ENCODE data around the gene H1-8. TPM values are rescaled to one million over a fixed set of nuclear protein-coding genes. Genes with fewer than 3 reads are reported as not detected.

Gene H1-8
- total RNA-seq, 2 donors from 2014 or later, result not detected

DNA sequence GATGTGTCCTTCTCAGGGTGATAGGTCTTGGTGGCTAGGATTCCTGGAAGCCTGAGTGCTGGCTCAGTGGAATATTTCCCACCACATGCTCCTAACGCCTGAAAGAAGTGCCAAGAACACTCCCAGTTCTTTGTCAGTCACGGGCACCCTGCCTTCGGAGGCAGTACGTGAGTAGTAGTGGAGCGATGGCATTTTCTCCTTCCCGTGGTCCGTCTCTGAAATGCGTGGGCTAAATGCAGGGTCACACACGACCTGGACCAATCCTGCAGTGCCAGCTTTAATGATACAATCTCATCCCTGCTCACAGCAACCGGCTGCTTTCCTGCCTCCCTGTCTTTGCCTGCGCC, 14.5 kb downstream of the H1-8 start:
- no peak for DNase-seq
- H3K4me3 Mint-ChIP-seq, result no peak overlapping the region
- ATAC-seq, result no peak
- H3K27ac Mint-ChIP-seq, result peak overlapping the region; percentile 82
- peaks cover 4% of the 10 kb centered on the region for H3K36me3 Mint-ChIP-seq (ENCODE audit: low read depth)
- H3K27me3 Mint-ChIP-seq, result peaks cover 3% of the 10 kb centered on the region
- peaks cover 22% of the 10 kb centered on the region for H3K4me1 Mint-ChIP-seq
- no peaks in the 10 kb centered on the region for H3K9me3 ChIP-seq (ENCODE audit: control insufficient read depth, low read length, poor library complexity, severe bottlenecking)

DNA sequence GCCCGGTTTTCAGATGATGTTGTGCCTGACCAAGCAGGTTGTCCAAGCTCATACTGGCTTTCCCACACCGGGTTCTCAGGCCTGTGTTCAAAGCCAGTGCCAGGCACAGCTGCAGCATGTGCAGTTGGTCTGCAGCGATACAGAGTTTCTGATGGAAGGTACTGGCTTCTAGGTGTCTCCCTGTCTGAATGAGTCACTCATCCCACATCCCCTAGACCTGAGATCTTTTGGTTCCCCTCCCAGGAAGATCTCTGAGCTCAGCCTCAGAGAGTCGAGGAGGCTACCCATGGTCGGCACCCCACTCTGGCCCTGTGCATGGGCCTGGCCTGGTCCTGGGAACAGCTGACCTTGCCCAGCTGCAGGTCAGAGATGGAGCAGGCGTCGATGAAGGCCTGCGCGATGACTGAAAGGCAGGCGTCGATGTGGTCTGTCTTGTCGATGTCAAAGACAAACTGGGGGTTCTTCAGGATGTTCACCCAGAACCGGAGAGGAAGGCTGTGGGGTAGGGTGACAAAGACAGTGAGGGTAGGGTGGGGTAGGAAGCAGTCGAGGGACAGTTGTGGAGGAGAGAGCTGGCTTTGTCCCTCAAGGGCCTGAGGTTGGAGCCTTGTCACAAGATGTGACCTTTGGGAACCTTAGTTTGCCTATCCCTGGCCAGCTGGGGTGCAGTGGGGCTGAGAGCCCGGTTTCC, 15.3 kb downstream of the H1-8 start:
- no peaks in the 10 kb centered on the region for H3K9me3 ChIP-seq (ENCODE audit: control insufficient read depth, low read length, poor library complexity, severe bottlenecking)
- Mint-ChIP-seq H3K4me1 (peaks cover 17% of the 10 kb centered on the region), H3K36me3 (ENCODE audit: low read depth) (peaks cover 4% of the 10 kb centered on the region), H3K27ac (peak overlapping the region; percentile 82), H3K27me3 (no peaks in the 10 kb centered on the region), H3K4me3 (no peak overlapping the region)
- ATAC-seq (no peak), DNase-seq (no peak)

DNA sequence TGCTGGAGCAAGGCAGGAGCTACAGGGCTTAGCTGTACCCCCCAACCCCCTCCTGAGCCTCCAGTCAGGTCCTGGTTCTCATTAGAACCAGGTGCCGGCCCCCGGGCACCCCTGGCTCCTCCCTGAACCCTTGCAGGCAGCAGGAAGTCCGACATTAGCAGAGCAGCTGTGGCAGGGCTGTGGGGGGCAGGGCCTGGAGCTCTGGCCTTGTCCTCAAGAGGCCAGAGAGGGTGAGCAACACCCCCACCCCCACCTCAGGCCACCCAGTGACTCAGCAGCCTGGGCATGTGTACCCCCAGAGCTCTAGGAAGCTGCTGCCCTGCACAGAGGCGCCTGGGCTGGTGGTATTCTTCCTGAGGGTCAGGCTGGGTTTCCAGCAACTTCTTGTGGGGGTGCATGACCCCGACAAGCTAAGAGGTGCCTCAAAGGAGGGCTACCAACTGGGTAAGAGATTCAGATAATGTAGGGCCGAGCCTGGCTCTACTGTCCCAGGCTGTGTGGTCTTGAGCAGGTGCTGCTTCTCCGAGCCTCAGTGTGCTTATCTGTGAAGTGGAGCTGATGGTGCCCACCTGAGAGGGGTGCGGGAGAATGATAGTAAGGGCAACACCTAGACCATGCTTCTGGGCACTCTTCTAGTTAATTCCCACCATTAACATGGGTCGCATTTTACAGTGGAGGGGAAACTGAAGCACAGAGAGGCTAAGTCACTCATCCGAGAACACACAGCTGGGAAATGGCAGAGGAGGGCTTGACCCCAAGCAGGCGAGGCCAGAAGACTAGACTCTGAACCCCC, 16.0 kb downstream of the H1-8 start:
- ATAC-seq (no peak), DNase-seq (no peak)
- Mint-ChIP-seq H3K27me3 (no peaks in the 10 kb centered on the region), H3K27ac (no peak overlapping the region), H3K4me1 (peaks cover 12% of the 10 kb centered on the region), H3K36me3 (ENCODE audit: low read depth) (peaks cover 4% of the 10 kb centered on the region), H3K4me3 (no peak overlapping the region)
- H3K9me3 ChIP-seq (ENCODE audit: control insufficient read depth, low read length, poor library complexity, severe bottlenecking), result no peaks in the 10 kb centered on the region

DNA sequence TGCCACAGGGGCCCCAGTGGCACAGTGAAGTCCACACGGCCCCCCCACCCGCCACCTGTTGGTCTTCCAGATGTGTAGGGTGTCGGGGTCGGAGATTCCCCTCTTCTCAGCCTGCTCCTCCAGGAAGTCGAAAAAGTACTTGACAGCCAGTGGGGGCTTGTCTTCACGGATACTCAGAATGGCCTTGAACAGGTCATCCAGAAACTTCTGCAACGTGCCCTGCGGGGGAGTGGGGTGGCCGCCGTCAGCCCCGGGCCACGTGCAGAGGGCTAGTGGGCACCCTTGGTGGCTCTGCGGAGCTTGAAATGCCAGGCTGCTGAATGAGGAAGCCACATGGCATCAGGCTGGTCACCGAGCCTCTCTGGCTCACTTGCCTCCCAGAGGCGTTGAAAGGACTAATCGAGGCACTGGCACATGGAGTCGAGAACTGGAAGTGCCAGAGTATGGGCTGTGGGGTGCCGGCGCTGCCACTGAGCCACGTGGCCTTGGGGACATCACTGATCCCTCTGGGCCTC, 16.6 kb downstream of the H1-8 start:
- ATAC-seq (no peak), DNase-seq (no peak)
- peaks cover 4% of the 10 kb centered on the region for H3K36me3 Mint-ChIP-seq (ENCODE audit: low read depth)
- H3K4me3 Mint-ChIP-seq, result no peak overlapping the region
- H3K27ac Mint-ChIP-seq, result no peak overlapping the region
- peaks cover 8% of the 10 kb centered on the region for H3K4me1 Mint-ChIP-seq
- no peaks in the 10 kb centered on the region for H3K9me3 ChIP-seq (ENCODE audit: control insufficient read depth, low read length, poor library complexity, severe bottlenecking)
- no peaks in the 10 kb centered on the region for H3K27me3 Mint-ChIP-seq

DNA sequence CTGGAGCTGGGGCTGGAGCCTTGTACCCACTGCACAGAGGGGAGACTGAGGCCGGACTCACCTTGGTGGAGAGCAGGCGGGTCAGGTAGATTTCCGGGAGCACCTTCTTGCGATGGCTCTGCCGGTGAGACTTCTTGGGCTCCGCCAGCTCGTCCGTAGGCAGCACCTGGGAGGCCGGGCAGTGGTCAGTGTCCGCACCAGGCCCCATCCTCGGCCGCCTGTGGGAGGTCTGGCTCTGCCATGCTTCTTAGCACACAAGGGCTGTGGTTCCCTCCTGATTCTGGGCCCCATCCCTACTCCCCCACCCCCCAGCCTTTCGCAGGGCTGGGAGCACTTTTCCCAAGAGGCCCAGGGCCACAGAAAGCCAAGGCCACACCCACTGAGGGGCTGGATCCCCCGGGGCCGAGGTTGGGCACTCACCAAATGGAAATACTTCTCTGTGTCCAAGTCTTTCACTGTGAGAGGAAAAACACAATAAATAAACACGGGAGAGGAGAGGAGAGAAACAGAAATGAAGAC, 17.4 kb downstream of the H1-8 start:
- Mint-ChIP-seq H3K36me3 (ENCODE audit: low read depth) (peaks cover 4% of the 10 kb centered on the region), H3K27ac (no peak overlapping the region), H3K27me3 (no peaks in the 10 kb centered on the region), H3K4me3 (no peak overlapping the region), H3K4me1 (peaks cover 8% of the 10 kb centered on the region)
- no peak for ATAC-seq
- no peaks in the 10 kb centered on the region for H3K9me3 ChIP-seq (ENCODE audit: control insufficient read depth, low read length, poor library complexity, severe bottlenecking)
- DNase-seq, result no peak

DNA sequence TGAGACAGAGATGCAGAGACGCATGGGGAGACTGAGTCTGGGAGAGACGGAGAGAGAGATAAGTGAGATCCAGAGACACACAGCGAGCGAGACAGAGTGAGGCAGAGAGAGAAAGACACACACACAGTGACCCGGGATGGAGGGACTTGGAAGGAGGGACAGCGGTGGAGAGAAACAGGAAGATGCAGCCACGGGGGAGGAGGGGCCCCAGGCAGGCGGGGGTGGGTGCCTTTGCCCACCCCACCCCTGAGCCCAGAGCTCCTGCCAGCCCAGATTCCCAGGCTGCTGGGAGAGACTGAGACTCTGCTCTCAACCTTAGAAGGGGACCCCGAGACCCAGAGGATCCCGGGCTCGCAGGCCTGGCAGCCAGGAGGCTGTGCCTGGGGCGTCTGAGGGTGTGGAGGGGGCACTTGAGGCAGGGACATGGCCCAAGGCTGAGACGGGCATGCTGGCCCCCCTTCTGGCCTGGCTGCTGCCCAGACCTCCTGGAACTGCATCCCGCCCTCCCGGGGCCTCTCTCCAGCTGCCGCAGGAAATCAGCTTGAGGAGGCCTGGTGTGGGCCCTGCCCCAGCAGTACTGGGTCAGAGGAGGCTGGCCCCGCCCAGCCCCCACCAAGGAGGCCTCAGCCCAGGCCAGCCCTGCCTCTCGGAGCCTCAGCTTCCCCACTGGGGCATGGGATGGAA, 18.1 kb downstream of the H1-8 start:
- DNase-seq (no peak), ATAC-seq (no peak)
- H3K36me3 Mint-ChIP-seq (ENCODE audit: low read depth), result peaks cover 4% of the 10 kb centered on the region
- H3K27ac Mint-ChIP-seq, result no peak overlapping the region
- H3K4me3 Mint-ChIP-seq, result no peak overlapping the region
- H3K4me1 Mint-ChIP-seq, result peaks cover 8% of the 10 kb centered on the region
- no peaks in the 10 kb centered on the region for H3K9me3 ChIP-seq (ENCODE audit: control insufficient read depth, low read length, poor library complexity, severe bottlenecking)
- H3K27me3 Mint-ChIP-seq, result no peaks in the 10 kb centered on the region

DNA sequence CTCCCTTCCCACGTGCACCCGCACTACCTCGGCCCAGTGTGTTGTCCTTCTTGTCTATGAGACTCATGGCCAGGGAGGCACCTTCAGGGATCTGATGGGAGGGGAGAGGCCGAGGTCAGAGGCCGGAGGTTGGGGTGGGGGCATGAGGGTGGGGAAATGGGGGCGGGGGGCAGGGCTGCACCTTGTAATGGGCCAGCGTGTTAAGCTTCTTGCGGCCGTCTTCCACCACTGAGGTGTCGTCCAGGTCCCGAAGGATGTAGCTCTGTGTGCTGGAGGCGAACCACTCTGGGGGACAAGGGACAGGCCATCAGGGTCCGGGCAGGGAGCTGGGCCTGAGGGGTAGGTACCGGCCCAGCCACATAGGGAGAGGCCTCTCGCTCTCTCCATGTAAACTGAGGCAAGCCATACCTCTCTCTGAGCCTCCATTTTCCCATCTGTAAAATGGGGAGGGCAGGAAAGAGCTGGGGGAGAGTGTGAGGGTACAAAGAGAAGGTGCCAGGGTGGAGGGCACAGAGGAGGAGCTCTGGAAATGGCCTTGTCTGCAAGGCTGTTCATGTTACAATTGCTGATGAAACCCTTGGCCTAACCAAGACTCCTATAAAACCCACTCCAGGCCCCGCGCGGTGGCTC, 18.8 kb downstream of the H1-8 start:
- DNase-seq (no peak), ATAC-seq (no peak)
- no peaks in the 10 kb centered on the region for H3K9me3 ChIP-seq (ENCODE audit: control insufficient read depth, low read length, poor library complexity, severe bottlenecking)
- H3K36me3 Mint-ChIP-seq (ENCODE audit: low read depth), result peaks cover 5% of the 10 kb centered on the region
- H3K27ac Mint-ChIP-seq, result no peak overlapping the region
- no peaks in the 10 kb centered on the region for H3K27me3 Mint-ChIP-seq
- no peak overlapping the region for H3K4me3 Mint-ChIP-seq
- H3K4me1 Mint-ChIP-seq, result peaks cover 8% of the 10 kb centered on the region

DNA sequence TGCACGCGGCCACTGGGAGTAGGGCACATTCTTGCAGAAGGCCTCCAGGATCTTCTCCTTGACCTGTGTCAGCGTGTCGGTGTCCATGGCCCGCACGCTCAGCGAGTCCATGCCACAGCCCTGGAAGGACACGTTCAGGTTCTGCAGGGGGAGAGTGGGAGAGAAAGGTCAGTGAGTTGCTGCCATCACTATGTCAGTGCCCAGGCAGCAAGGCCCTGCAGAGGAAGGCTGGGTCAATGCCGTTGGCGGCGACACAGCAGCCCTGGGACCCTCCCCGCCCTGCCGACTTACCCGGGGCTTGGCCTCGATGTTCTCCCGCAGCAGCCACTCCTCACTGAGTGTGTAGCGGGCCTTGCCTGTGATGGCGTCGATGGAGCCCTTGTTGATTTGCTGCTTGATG, 19.8 kb downstream of the H1-8 start:
- H3K27me3 Mint-ChIP-seq, result no peaks in the 10 kb centered on the region
- DNase-seq, result no peak
- no peak overlapping the region for H3K27ac Mint-ChIP-seq

DNA sequence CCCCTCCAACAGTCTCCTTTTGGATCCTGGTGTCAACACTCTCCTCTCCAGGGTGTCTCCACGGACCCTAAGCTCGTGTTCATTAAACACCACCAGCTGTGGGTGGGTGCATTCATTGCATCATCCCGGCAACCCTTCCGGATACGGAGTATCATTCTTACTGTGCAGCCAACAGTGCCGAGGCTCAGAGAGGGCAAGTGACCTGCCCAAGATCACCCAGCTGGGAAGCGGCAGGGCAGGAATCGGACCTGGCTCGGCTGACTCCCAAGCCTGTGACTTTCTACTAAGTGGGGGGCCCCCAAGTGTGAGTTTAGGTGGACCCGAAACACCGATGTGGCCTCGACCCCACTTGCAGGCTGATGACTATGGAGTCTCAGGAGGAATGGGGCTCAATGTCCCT, 20.4 kb downstream of the H1-8 start:
- DNase-seq (no peak), ATAC-seq (no peak)
- no peak overlapping the region for H3K4me3 Mint-ChIP-seq
- peaks cover 7% of the 10 kb centered on the region for H3K36me3 Mint-ChIP-seq (ENCODE audit: low read depth)
- peaks cover 6% of the 10 kb centered on the region for H3K4me1 Mint-ChIP-seq
- H3K9me3 ChIP-seq (ENCODE audit: control insufficient read depth, low read length, poor library complexity, severe bottlenecking), result no peaks in the 10 kb centered on the region
- H3K27ac Mint-ChIP-seq, result no peak overlapping the region
- no peaks in the 10 kb centered on the region for H3K27me3 Mint-ChIP-seq

More for the DNA sequence above, 19.8 kb downstream of the H1-8 start:
- H3K36me3 Mint-ChIP-seq (ENCODE audit: low read depth), result peaks cover 7% of the 10 kb centered on the region
- ATAC-seq, result no peak
- no peak overlapping the region for H3K4me3 Mint-ChIP-seq
- H3K9me3 ChIP-seq (ENCODE audit: control insufficient read depth, low read length, poor library complexity, severe bottlenecking), result no peaks in the 10 kb centered on the region
- H3K4me1 Mint-ChIP-seq, result peaks cover 8% of the 10 kb centered on the region

DNA sequence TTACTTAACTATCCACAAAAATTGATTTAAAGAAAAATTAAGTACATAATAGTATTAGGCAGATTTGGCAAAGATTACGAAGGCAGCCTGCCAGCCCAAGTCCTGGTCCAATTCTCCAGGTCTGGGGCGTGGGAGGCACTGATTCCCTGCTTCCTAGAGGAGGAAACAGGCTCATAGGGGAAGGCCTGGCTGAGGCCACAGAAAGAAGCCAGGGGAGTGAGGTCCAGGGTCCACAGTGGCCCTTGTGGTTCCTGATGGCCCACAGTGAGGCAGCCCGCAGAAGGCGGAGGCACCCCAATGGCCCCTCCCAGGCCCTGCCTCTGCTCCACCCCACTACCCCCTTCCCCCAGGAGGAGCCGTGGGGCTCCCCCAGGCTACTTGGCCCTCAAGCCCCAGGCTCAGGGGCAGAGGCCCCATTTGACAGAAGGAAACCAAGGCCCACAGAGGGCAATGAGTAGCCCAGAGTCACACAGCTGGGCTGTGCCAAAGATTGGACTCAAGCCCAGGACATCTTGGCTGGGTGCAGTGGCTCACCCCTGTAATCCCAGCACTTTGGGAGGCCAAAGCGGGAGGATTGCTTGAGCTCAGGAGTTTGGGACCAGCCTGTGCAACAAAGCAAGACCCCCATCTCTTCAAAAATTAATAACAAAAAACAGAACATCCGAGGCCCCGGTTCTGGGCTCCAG, 21.0 kb downstream of the H1-8 start:
- Mint-ChIP-seq H3K27ac (peak overlapping the region; percentile 72), H3K4me1 (peaks cover 5% of the 10 kb centered on the region)
- DNase-seq, result no peak

DNA sequence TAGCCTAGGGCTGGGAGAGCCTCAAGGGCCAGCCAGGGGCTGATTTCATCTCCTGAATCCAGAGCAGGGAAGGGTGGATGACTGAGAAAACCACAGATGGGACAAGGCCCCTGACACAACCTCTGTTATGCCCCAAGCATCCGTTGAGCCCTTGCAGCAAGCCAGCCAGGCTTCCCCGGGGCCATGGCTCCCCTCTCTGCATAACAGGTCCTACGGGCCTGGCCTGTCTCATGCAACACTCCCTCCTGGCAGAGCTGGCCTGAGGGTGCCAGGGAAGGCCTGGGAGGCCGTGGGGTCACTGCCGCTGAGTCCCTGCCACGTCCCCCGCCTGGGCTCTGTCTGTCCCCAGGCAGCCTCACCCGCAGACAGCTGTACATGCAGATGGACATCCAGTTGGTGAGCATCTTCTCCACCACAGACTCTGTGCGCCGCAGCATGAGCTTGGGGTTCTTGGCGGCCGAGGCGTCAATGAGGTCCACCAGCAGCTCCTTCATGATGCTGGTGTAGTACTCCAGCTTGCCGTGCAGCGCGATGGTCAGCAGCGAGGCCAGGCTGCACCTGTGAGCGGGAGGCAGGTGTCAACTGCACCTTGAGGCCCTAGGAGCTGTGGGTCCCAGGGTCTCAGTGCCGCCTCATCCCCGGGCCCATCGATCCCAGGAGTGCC, 22.1 kb downstream of the H1-8 start:
- no peak for DNase-seq
- H3K36me3 Mint-ChIP-seq (ENCODE audit: low read depth), result peaks cover 7% of the 10 kb centered on the region
- peak overlapping the region; percentile 72 for H3K27ac Mint-ChIP-seq
- no peaks in the 10 kb centered on the region for H3K27me3 Mint-ChIP-seq
- no peak for ATAC-seq
- peaks cover 5% of the 10 kb centered on the region for H3K4me1 Mint-ChIP-seq
- no peaks in the 10 kb centered on the region for H3K9me3 ChIP-seq (ENCODE audit: control insufficient read depth, low read length, poor library complexity, severe bottlenecking)
- no peak overlapping the region for H3K4me3 Mint-ChIP-seq

More for the DNA sequence above, 21.0 kb downstream of the H1-8 start:
- peaks cover 7% of the 10 kb centered on the region for H3K36me3 Mint-ChIP-seq (ENCODE audit: low read depth)
- H3K4me3 Mint-ChIP-seq, result no peak overlapping the region
- H3K27me3 Mint-ChIP-seq, result no peaks in the 10 kb centered on the region
- ATAC-seq, result no peak
- H3K9me3 ChIP-seq (ENCODE audit: control insufficient read depth, low read length, poor library complexity, severe bottlenecking), result no peaks in the 10 kb centered on the region

DNA sequence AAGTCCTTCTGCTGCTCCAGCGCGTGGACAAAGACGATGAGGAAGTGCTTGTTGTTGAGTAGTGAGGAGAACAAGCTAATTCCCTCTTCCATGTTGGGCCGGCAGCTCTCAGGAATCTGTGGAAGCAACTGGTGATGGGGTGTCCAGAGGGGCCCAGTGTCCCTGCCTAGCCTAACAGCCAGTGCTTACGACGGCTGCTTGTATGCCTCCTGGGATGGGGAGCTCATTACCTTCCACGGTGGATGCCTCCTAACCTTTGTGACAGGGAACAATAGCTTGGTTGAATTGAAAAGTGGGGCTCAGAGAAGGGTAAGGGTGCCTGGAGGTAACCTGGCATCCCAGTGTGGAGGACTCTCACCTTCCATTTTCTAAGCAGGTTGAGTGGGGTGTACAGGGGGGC, 22.9 kb downstream of the H1-8 start:
- Mint-ChIP-seq H3K4me1 (peaks cover under 1% of the 10 kb centered on the region), H3K27ac (peak overlapping the region; percentile 66), H3K36me3 (ENCODE audit: low read depth) (peaks cover 3% of the 10 kb centered on the region), H3K27me3 (no peaks in the 10 kb centered on the region), H3K4me3 (no peak overlapping the region)
- DNase-seq (no peak), ATAC-seq (no peak)
- H3K9me3 ChIP-seq (ENCODE audit: control insufficient read depth, low read length, poor library complexity, severe bottlenecking), result no peaks in the 10 kb centered on the region

All from T-helper 17 cell (primary cell).